HepG2 (cell line): ENCODE results near the gene MAP3K8. TPM values are rescaled to one million over a fixed set of nuclear protein-coding genes. Genes with fewer than 3 reads are reported as not detected.

Source experiments
- ARID3A ChIP-seq: IDR thresholded peaks from 2 replicates; pipeline ENCODE4 v1.6.1; 2012; ENCODE audit warnings: low read depth, low read length, improper control_type of control experiment
- CC2D1A ChIP-seq: sonication (generic); formaldehyde crosslinking; IDR thresholded peaks from 2 replicates; pipeline ENCODE4 v1.8.1; 2023; ENCODE audit warnings: mild to moderate bottlenecking, missing genetic modification reagents
- CCDC6 ChIP-seq: sonication (generic); formaldehyde crosslinking; IDR thresholded peaks from 2 replicates; pipeline ENCODE4 v1.8.1; 2022; ENCODE audit warnings: mild to moderate bottlenecking, missing genetic modification reagents, moderate library complexity
- FOSL2 ChIP-seq: sonication (generic); formaldehyde crosslinking; IDR thresholded peaks from 2 replicates; pipeline ENCODE4 v1.4.0; 2020; ENCODE audit warnings: missing genetic modification reagents
- GABPB1 ChIP-seq: IDR thresholded peaks from 2 replicates; pipeline ENCODE4 v1.6.1; 2016; ENCODE audit warnings: mild to moderate bottlenecking, missing genetic modification reagents, moderate library complexity, missing compliant biosample characterization
- KDM1A ChIP-seq: IDR thresholded peaks from 2 replicates; pipeline ENCODE4 v1.6.1; 2016; ENCODE audit warnings: missing compliant biosample characterization
- KMT2B ChIP-seq: IDR thresholded peaks from 2 replicates; pipeline ENCODE4 v1.6.1; 2016; ENCODE audit warnings: missing genetic modification reagents, missing compliant biosample characterization
- RXRA ChIP-seq: sonication (generic); formaldehyde crosslinking; IDR thresholded peaks from 2 replicates; pipeline ENCODE4 v1.5.1; 2020; ENCODE audit warnings: missing genetic modification reagents
- TFDP1 ChIP-seq: IDR thresholded peaks from 2 replicates; pipeline ENCODE4 v1.6.1; 2016; ENCODE audit warnings: missing compliant biosample characterization, missing genetic modification reagents, borderline replicate concordance
- USF2 ChIP-seq, 2 experiments: sonication (generic) in 1 of 2; formaldehyde crosslinking in 1 of 2; IDR thresholded peaks; 2 replicates each; pipeline versions ENCODE4 v1.5.1 to v1.6.1; 2011 to 2020; ENCODE audit warnings: borderline replicate concordance in 1 of 2, low read depth in 1 of 2, low read length in 1 of 2, mild to moderate bottlenecking in 1 of 2, missing genetic modification reagents in 1 of 2, moderate library complexity in 1 of 2
- ZMAT3 ChIP-seq: sonication (generic); formaldehyde crosslinking; conservative IDR thresholded peaks from 2 replicates; pipeline ENCODE4 v1.7.0; 2021; ENCODE audit warnings: missing genetic modification reagents
- ZNF407 ChIP-seq: sonication (generic); formaldehyde crosslinking; IDR thresholded peaks from one replicate; pipeline ENCODE4 v1.5.1; 2020; ENCODE audit warnings: mild to moderate bottlenecking, missing genetic modification reagents; ENCODE audit errors: not compliant biosample characterization
- ZNF576 ChIP-seq: sonication (generic); formaldehyde crosslinking; IDR thresholded peaks from 2 replicates; pipeline ENCODE4 v1.4.0; 2020; ENCODE audit warnings: mild to moderate bottlenecking, missing genetic modification reagents
- ZNF772 ChIP-seq: sonication (generic); formaldehyde crosslinking; IDR thresholded peaks from 2 replicates; pipeline ENCODE4 v1.5.0; 2020; ENCODE audit warnings: mild to moderate bottlenecking, missing genetic modification reagents
- polyA plus RNA-seq, 8 experiments: library from polyadenylated mRNA; depleted of rRNA in 3 of 8; stranded (reverse) in 7 of 8; unstranded in 1 of 8; fragments of >200 nt; fragmentation: Illumina TruSeq in 4 of 8; extraction: Trizol in 4 of 8; gene quantifications; 2 replicates each; pipeline versions ENCODE4 v1.2.1 to v1.2.3, GENCODE V29; 2011 to 2016; ENCODE audit warnings: low read depth in 4 of 8, missing spikeins in 1 of 8, mixed read lengths in 1 of 8; ENCODE audit not compliant: insufficient read depth in 1 of 8
- total RNA-seq, 5 experiments: library from RNA; depleted of rRNA; stranded (reverse); fragments of >200 nt; fragmentation: Illumina TruSeq; extraction: Trizol; gene quantifications; 2 replicates each; pipeline ENCODE4 v1.2.3, GENCODE V29; 2016; ENCODE audit warnings: low read depth in 1 of 5

MAP3K8 gene
- total and polyA plus RNA-seq, 2 of the 13 experiments (the other 11 are each of a cell fraction or from before 2014, with no cell fraction given), result 19.3 to 37.9 TPM

- no peak for TF ChIP-seq ARID3A
- peak; percentile 62; the same call in 1 of the 2 replicates for TF ChIP-seq TFDP1 (CRISPR knock-in tag)
- TF ChIP-seq CC2D1A (CRISPR knock-in tag), result 0 out of 2 replicates have a peak, but pooled peaks have one; percentile 73
- peak; percentile 68; the same call in 1 of the 2 replicates for TF ChIP-seq CCDC6 (CRISPR knock-in tag)
- no peak for TF ChIP-seq USF2 (IDR thresholded peaks at IDR 0.05; ENCODE audit: low read depth, low read length)
- TF ChIP-seq USF2 (CRISPR knock-in tag; IDR thresholded peaks at IDR 0.05; ENCODE audit: borderline replicate concordance), result no peak
- no peak for TF ChIP-seq ZNF576
- peak; percentile 68; the same call in 1 of the 2 replicates for TF ChIP-seq RXRA
- TF ChIP-seq ZNF772, result peak; percentile 24
- TF ChIP-seq ZNF407 (CRISPR knock-in tag), result peak; percentile 61
- peak; percentile 68 for TF ChIP-seq FOSL2
- 0 out of 2 replicates have a peak, but pooled peaks have one; percentile 1 for TF ChIP-seq KMT2B (CRISPR knock-in tag)
- TF ChIP-seq KDM1A, result 0 out of 2 replicates have a peak, but pooled peaks have one; percentile 25
- no peak for TF ChIP-seq ZMAT3 (CRISPR knock-in tag)
- TF ChIP-seq GABPB1 (CRISPR knock-in tag), result peak; percentile 82
Measured at GRCh38 chr10:30434273-30435072, 489 bp downstream of the MAP3K8 start (continued).
